GM18870 (cell line): Measurements from ENCODE around the gene USP6NL.

Source experiments
- ATAC-seq: cut with Tn5 transposase; IDR thresholded peaks from one replicate; pipeline ENCODE4 v1.9.1; 2021; ENCODE audit warnings: moderate library complexity; ENCODE audit not compliant: unreplicated experiment

USP6NL gene

GRCh38 chr10:11594589-11595394, 16.7 kb downstream of the USP6NL start:
- ATAC-seq = no peak

DNA sequence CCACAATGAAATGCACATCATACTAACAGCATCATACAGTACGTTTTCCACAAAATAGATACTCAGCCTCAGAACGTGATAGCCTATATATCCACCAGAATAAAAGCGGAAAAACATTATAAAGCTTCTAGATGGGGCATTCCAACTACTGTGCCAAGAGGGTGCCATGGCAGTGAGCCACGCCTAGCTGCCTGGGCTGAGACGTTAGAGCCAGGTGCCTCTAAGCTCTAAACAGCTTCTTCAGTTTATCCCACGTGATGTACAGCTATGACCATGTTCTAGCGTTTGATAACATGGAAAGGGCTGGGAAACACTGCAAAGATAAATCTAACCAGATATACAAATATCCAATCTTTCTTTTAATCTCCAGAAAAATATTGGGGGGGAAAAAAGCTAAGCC, 17.8 kb downstream of the USP6NL start:
- ATAC-seq = no peak

DNA sequence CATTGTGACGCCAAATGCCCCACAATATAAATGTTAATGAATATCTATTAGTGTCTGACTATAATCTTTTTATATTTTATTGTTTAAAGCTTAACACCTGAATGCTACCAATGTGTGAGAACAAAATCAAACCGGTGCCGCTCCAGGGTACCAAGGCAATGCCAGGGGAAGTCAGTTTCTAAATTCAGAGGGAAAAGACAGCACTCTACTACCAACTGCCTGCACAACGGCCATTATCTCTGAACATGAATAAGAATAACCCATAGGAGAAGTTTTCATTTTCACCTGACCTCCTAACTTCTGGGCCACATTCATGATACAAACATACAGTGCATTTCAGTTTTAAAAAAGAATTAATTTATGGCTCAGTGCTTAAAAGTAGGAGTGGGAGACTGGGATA, 21.7 kb downstream of the USP6NL start:
- no peak for ATAC-seq

DNA sequence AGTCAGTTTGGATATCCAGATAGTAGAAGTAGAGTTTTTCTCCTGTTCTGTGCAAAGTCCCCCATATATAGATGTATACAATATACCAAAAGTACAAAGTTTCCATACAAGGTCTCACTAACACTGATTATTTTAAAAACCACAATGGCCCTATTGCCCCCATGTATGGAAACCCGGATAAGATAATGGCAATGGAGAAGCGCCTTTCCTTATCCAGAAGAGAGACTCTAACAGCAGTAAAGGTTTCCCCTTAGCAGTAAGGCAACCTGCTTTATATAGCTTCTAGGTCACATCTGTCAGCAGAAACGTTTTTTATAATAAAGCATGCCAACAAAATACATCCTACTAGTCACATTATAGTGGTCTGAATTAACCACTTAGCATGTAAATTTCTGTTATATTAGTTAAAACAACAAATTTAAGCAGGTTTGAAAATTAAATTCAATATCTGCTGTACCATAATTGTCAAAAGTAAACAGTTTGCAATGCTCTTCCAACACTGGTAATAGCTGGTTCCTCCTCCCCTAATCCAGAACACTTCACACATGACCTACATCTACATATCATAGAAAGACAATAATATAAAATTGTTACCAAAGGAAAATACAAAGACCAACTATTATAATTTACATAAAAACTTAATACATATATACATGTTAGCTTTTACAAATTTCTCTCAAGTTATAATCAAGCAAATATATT, 22.4 kb downstream of the USP6NL start:
- ATAC-seq = no peak

- ATAC-seq = no peak
Measured at GRCh38 chr10:11587722-11588259, 23.7 kb downstream of the USP6NL start.

- no peak for ATAC-seq
Measured at GRCh38 chr10:11586170-11586569, 25.3 kb downstream of the USP6NL start.

GRCh38 chr10:11581213-11581612, 30.2 kb downstream of the USP6NL start:
- no peak for ATAC-seq

DNA sequence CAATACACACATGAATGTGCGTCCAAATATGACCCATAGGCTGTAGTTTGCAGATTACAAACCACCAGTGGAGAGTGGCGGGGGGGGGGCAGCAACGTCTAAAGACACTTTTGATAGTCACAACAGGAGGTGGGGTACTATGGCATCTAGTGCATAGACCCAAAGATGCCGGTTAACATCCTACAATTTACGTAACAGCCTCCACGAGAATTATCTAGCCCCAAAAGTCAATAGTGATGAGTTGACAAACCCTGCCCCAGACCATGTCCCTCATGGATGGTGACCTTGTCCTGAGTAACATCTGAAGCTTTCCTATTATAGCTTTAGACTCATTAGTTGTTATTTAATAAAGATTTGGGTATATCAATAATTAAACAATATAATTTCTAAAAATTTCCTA, 31.6 kb downstream of the USP6NL start:
- ATAC-seq = no peak

- ATAC-seq = peak; percentile 59
Measured at GRCh38 chr10:11578802-11579255, 32.6 kb downstream of the USP6NL start.

- ATAC-seq = no peak
Measured at GRCh38 chr10:11576092-11576809, 35.2 kb downstream of the USP6NL start.

GRCh38 chr10:11573497-11573896, 38.0 kb downstream of the USP6NL start:
- peak; percentile 71 for ATAC-seq

DNA sequence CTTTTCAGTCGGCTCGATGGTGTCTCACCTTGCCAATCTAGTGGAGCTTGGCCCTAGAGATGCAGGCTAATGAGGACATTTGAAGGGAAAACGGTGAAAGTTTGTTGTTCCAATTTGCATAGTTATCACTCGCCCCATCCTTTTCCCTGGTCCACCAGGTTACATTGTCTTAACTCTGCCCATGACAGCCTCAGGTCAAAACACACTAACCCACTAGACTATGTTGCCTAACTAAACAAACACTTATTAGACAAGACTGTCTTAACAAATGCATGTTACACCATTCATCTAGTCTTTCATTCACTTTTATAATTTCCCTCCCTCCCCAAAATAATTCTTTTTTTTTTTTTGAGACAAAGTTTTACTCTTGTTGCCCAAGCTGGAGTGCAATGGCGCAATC, 40.7 kb downstream of the USP6NL start:
- no peak for ATAC-seq

GRCh38 chr10:11569471-11569870, 42.0 kb downstream of the USP6NL start:
- ATAC-seq = no peak

- no peak for ATAC-seq
Measured at GRCh38 chr10:11568578-11568977, 42.9 kb downstream of the USP6NL start.

- no peak for ATAC-seq
Measured at GRCh38 chr10:11564741-11565140, 46.7 kb downstream of the USP6NL start.

DNA sequence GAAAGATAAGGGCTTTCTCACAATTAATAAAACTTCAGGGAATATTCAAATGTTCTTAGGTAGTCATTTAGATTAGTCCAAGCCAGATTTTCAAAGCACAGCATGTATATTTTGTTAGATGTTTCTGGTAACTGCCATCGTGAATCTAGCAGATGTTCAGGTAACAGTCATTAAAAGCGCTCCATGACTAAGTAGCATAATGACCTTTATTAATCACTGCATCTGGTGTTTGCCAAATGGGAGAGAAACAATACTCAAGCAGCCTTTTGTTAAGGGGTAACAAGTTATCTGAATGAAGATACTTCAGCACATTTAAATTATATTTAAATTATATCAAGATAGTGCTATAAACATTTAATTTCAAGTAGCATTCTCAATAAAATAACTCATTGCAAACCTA, 47.5 kb downstream of the USP6NL start:
- no peak for ATAC-seq

GRCh38 chr10:11562888-11563287, 48.6 kb downstream of the USP6NL start:
- ATAC-seq = no peak

- peak; percentile 78 for ATAC-seq
Measured at GRCh38 chr10:11560076-11560709, 51.3 kb downstream of the USP6NL start.

GRCh38 chr10:11557967-11558366, 53.5 kb downstream of the USP6NL start:
- no peak for ATAC-seq

GRCh38 chr10:11557513-11557912, 53.9 kb downstream of the USP6NL start:
- no peak for ATAC-seq

DNA sequence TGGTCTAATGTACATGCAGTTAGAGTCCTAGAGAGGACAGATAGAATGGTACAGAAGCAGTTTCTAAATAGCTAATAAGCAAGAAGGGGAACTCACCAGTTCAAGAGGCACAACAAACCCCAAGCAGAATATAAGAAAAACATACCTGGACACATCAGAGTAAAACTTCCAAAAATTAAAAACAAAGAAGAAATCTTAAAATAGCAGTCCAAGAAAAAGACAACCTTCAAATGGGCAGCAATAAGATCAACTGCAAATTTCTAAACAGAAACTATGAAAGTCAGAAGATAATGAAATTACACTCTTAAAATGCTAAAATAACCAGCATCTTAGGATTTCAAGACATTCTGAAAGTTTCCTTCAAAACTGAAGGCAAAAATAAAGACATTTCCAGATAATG, 55.9 kb downstream of the USP6NL start:
- no peak for ATAC-seq
